GM18517 (cell line): Measurements from ENCODE around the gene NAV1.
"Not testable (repeated sequence)": the region's sequence is repeated elsewhere in the genome, so short reads cannot be mapped to it uniquely, and the experiment has no call there.

Experiments
- ATAC-seq: cut with Tn5 transposase; IDR thresholded peaks from one replicate; pipeline ENCODE4 v1.9.1; 2021; ENCODE audit warnings: mild to moderate bottlenecking, moderate library complexity; ENCODE audit not compliant: unreplicated experiment

NAV1 gene

GRCh38 chr1:201542309-201543035, 3.5 kb downstream of the NAV1 start:
- ATAC-seq: no peak

DNA sequence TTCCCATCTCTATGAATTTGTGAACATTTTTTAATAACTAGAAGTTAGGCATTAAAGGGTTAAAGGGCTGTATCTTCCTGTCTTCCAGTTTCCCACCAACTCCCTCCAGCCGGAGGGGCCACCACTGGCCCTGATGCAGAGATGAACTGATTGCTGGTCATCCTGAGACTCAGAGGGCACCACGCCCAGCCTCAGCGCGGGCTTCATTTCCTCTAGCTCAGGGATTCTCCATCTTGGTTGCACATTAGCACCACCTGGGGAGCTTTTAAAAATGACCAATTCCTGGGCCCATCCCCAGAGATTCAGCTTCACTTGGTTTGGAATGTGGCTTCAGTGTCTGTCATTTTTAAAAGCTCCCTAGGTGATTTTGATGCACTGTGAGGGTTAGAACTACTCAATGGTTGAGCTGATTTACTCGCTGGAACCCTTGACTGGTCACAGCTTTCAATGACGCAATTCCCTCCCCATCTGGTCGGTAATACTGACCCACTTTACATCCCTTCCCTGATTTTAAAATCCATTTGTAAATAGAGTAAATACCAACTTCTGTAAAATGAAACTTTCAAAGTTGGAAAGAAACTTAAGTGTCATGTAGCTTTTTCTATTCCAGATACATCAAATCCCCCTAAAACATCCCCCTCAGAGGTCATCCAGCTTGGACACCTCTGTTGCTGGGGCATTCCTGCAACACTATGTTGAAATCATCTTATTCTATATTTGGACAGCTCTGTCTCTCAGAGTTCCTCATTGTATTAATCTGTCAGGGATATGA, 5.1 kb downstream of the NAV1 start:
- no peak for ATAC-seq

DNA sequence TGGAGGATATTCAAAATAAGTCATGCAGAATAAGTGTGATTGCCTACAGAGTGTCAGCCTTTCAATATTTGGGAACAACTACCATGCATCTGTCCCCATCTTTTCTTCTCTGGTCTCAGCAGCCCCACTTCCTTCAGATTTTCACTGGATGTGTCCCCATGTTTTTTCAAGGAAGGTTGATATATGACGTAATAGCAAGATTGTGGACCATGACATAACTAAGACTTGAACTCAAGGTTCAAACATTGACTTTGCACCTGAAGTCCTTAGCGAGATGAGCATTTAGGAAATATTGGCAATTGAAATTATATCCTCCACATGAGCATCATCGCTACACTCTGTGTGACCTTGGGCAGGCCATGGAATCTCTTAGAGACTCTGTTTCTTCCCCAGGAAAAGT, 5.8 kb downstream of the NAV1 start:
- no peak for ATAC-seq

- ATAC-seq: no peak
These were observed 7.0 kb downstream of the NAV1 start for GRCh38 chr1:201545851-201546492.

- ATAC-seq: not testable (repeated sequence)
These were observed 10.6 kb downstream of the NAV1 start for GRCh38 chr1:201549522-201549921.

DNA sequence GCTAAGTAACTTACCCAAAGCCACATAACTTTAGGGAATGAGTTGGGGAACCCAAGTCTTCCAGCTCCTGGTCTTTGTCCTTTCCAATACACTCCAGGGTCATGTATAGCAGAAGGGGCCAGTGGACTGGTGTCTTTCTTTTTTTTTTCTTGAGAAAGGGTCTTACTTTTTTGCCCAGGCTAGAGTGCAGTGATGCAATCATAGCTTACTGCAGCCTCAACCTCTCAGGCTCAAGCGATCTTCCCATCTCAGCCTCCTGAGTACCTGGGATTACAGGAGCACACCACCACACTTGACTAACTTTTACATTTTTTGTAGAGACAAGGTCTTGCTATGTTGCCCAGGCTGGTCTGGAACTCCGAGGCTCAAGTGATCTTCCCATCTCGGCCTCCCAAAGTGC, 12.2 kb downstream of the NAV1 start:
- ATAC-seq: no peak

DNA sequence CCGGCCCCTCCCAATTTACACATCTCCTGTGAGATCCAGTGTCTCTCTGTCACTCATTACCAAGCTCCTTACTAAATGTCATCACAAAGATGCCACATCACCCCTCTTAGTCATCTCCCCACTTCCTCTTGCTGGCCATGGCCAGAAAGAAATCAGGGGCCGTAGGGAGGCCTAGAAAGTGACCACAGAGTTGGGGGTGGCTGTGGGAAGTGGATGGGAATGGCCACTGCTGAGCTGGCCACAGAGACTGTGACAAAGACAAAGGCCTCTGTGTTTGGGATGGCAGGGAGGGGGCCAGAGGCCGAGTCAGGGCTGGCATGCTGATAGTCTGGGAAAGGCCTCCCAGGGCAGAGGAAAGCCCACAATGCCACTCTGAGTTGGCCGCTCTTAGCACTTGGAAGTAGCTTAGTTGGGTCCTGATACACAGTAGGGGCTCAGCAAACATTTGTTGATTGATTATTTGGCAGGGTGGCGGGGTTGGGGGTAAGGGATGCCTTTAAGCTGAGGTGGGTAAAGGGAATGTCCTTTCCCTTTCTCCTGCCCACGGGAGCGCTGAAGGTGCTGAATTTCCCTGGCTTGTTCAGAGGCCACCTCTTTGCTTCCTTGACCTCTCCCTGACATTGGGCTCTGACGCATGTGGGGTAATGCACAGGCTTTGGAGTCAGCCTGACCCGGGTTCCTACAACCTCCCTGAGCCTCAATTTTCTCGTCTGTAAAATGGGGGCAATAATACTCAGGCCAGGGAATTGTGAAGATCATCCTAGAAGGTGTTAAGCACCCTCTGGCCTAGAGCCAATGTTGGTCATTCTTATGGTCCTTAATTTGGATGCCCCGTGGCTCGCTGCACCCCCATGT, 13.2 kb downstream of the NAV1 start:
- ATAC-seq: no peak

- no peak for ATAC-seq
These were observed 14.0 kb downstream of the NAV1 start for GRCh38 chr1:201552941-201553351.

DNA sequence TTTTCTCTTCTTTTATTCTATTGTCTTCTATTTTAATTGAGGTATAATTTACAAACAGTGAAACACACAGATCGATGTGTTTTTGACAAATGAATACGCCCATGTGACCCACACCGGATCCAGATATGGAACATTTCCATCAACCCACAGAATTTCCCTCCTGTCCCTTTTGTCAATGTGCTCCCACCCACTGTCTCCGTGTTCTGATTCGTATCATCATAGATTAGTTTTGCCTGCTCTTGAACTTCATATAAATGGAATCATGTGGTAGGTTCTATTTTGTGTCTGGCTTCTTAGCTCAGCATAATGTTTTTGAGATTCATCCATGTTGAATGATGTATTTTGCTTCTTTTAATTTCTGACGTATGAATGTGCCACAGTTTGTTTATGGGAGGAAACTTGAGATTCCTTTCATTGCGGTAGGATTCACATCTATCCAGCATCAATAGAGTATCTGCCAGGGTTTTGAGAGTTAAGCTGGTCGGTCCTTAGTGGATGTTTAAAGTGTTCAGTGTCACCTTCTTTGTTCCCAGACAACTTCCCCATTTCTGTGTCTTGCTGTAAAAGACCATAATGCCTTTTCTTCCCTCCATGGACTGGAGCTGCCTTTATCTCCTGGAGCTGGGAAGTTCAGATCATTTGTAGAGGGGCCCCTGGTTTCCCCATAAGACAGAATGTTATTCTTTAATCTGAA, 14.7 kb downstream of the NAV1 start:
- no peak for ATAC-seq

DNA sequence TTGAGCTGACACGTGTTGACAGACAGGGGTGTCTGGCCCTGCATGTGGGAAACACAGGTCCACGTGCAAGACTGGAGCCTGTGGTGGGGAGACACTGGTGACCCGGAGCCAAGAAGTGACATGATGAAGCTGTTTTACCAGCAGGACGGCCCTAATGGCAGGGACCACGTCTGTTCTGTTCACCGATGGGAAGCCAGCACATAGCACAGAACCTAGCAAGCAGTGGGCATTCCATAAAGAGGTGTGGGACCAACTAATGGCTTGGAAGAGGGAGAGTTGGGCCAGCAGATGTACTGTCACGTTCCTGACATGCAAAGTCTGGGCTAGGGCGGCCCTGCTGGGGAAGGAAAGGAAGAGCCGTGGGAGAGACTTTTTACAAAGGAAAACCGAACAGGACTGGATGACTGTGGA, 15.3 kb downstream of the NAV1 start:
- ATAC-seq: no peak

GRCh38 chr1:201554789-201555592, 16.1 kb downstream of the NAV1 start:
- ATAC-seq: no peak

- no peak for ATAC-seq
These were observed 16.6 kb downstream of the NAV1 start for GRCh38 chr1:201555593-201555945.

- ATAC-seq: no peak
These were observed 18.1 kb downstream of the NAV1 start for GRCh38 chr1:201556841-201557571.

DNA sequence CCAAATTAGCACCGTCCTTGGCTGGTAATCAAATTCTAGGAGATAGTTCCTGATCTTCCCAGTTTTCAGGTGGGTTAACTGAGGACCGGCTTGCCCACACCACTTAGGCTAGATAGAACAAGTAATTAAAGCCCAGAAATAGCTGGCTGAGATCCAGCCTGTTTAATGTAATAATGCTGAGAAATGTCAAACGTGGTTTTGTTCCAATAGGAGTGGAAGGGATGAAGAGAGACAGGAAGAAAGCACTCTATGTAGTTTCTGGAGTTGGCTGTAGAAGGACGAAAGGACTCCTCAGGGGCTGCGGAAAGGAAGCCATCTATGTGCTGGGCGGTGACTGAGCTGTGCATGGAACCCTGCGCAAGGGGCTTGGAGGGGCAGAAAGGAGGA, 18.6 kb downstream of the NAV1 start:
- ATAC-seq: no peak

GRCh38 chr1:201559679-201560162, 20.8 kb downstream of the NAV1 start:
- ATAC-seq: no peak

DNA sequence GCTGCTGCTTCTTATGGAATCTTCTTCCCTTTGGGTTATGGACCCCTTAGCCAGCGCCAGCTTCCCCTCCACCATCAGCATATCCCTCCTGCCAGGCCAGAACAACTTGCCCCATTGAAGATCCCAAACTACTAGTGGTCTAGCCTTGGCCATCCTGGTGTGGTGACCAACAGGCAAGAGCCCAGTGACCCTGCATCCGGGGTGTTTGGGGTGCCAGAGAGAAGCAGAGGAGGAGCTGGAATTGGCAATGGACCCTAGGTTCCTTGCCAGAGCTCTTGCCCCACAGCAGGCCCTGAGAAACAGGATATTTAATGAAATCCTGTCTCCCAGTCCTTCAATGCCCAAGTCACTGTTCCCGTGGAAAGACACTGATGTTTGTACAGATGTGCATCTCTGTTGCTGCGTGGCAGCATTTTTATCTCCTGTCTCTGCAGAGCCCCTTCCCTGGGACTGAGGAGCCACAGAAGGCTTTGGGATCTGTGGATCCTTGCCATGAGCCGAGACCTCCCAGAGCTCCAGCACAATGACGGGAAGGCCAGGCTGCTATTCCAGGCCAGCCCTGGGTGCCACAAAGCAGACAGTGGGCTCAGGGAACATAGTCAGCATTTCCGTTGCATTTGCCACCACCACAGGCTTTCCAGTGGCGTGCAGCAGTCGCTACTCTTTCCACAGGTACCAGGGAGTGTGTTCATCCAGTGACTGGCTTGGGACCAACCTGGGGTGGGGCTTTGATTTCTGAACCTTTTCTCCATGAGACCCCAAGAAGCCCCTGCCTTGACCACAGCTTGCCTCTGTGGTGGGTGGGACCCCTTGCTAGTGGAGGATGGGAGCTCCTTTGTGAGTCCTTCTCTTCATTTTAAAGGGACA, 21.6 kb downstream of the NAV1 start:
- no peak for ATAC-seq

DNA sequence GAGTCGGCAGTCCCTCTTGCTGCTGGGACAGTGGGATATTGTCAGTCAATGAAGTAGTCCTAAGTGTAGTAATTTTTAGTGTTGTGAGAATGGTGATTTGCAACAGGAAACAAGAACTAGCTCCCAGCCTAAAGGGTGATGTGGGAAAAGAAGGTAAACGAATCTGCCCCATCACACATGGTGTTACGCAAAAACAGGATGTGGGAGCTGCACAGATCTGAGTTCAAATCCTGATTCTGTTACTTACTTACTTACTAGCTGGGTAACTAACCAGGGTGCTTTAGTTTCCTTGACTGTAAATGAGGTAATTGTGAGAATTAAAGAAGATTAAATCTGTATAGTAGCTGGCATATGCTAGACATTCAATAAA, 22.3 kb downstream of the NAV1 start:
- no peak for ATAC-seq

GRCh38 chr1:201561601-201562000, 22.7 kb downstream of the NAV1 start:
- no peak for ATAC-seq
